HG02870 (cell line): ENCODE data around the gene MTX1.
A peak's percentile ranks its signal among the peaks of the same experiment; 100 is the strongest.

ENCODE experiments used
- ATAC-seq: cut with Tn5 transposase; IDR thresholded peaks from one replicate; pipeline ENCODE4 v1.9.1; 2021; ENCODE audit warnings: mild to moderate bottlenecking, moderate library complexity; ENCODE audit not compliant: unreplicated experiment

Gene MTX1

DNA sequence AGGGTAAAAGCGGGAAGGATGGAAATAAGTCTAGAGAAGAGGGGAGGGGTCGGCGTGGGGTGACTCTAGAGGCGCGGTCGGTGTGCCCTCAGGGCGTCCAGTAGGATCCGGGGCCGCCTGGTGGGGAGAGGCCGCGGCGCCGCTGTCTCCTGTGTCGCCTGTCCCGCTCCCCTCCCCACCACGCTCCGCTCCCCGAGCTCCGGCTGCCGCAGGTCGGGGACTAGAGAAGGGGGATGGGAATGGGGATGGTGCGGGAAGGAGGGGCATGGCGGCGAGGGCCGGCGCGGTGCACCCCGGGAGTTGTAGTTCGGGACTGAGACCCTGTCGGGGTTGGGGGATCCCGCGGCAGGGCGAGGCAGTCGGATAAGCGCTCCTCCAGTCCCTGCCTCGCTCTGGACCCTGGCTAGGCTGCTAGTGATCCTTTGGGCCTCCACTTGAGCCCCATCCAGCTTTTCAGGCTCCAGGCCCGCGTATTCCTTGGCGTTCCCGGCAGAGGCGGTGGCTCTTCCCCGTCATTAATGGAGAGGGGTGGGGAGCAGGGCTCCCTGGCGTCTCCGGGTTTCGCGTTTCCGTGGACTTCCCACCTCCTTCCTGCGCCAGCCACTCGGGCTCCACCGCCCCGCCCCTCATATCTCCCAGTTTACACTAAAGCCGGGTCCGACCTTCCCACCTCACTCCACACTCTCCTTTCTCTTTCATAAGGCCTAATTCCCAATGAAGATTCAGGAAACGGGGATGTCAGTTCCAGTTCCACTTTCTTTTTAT is 46.9 kb downstream of the MTX1 start, which contains the start of gene ENTREP3:
Gene ENTREP3 (minus strand): TSS at position 241 of the 765 bp plus-strand sequence. CDS start 606 bp downstream, outside the sequence.
- peak; percentile 49 for ATAC-seq

DNA sequence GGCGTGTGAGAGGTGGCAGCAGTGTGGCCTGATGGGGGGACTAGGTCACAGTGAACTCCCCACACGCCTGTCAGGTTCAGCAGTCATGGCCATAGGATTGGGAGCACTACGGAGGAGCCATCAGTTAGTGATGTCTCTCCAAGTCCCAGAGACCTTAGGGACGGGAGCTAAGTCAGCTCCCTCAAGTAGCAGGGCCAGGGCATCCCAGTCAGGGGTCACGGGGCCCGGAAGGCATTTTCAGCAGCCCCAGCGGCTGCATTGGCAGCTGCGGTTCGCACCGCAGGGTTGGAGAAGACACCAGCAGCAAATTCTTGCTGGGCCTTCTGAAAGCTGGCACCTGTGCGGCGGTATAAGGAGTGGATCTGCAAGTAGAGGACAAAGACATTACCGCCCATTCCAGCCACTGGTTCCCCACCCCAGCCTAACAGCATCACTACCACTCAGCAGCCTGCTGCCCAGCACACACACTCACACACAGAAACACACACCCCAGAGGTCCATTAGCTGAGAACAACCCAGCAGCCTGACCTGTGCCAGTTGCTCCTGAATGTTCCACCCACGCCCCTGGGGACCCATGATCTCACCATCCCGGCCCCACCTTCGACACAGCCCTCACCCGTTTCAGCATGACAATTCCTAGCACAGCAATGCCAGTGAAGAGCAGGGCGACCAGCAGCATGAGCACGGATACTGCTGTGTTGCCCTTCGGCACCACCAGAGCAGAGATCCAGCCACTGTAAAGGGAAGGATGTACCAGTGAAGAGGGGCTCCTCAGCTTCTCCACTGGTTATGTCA is 47.8 kb downstream of the MTX1 start:
- ATAC-seq: no peak

DNA sequence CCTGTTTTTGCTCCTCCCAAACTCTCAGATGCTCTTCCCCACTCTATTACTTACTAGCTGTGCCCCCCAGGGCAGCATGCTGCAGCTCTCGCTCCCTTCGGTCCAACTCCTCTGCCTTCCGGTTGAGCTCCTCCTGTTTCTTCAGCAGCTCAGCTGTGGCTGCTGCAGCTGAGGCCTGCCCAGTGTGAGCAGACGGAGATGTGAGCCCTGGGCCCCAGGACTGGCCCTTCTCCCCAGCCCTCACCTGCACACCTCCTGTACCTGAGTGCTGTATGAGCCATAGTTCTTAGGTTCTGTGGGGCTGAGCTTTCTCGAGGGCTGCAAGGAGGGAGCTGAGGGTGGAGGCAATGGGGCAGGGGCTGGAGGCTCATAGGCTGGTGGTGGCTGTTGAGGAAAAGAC is 51.8 kb downstream of the MTX1 start:
- ATAC-seq: no peak

GRCh38 chr1:155261493-155261851 is 53.0 kb downstream of the MTX1 start:
- no peak for ATAC-seq

DNA sequence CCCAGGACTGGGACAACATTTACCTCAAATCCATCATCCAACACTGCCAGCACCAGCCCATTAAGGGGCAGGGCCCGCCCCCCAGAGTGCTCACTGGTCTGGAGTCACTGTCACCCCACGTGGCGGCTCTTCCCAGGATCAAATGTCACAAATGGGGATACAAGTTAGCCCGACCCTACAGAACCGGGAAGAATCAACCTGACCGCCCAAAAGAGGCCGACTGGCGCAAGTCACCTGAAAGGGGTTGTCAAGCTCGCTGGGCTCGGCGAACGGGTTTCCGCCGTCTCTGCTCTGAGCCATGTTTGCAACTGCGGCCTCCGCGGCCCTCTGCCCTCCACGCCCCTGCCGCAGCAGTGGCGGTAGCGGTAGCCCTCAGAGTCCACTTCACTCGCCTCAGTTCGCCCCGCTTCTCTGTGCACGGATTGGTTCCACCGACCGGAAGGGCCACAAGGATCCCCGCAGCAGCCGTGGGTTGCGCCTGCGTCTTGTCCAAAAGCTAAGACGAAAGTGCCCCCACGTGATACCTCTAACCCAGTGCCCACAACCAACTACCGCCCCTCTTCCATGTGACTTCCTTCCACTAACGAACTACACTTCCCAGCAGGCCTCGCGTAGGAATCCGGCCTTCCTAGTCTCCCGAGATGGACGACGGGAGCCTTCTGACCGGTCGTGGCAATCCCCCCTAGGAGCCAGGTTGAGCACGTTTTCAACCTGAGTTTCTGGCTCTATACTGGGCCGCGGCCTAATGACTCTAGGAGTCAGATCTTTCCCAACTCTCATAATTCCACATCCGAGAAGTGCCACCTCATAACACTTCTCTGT is 53.6 kb downstream of the MTX1 start, which contains the start of gene SCAMP3:
Gene SCAMP3 (minus strand): TSS at position 509 of the 822 bp plus-strand sequence. CDS start 209 bp downstream, at position 300.
- peak; percentile 92 for ATAC-seq

GRCh38 chr1:155263067-155263466 is 54.6 kb downstream of the MTX1 start:
- no peak for ATAC-seq
